Lung (tissue), 12 donors: ENCODE results near the gene ODAD4. TPM values are rescaled to one million over a fixed set of nuclear protein-coding genes. Genes with fewer than 3 reads are reported as not detected.

ENCODE experiments used
- ATAC-seq: fragments of 200-7000 bp; cut with Tn5 transposase; one replicate; pipeline ENCODE4 v1.9.1; 2020; ENCODE audit warnings: moderate number of reproducible peaks; ENCODE audit not compliant: insufficient read depth, low FRiP score
- DNase-seq, 3 donors: peaks; one replicate each; pipeline ENCODE4 v3.0.0-alpha.2; 2013 to 2017
- H3K27ac ChIP-seq, 2 donors: one replicate each; pipeline ENCODE4 v1.5.1; 2013; ENCODE audit warnings: mild to moderate bottlenecking in 2 of 2, moderate library complexity in 2 of 2, control low read depth in 1 of 2, inconsistent platforms in 1 of 2, low read depth in 1 of 2, low read length in 1 of 2
- H3K27me3 ChIP-seq, 3 donors: one replicate each; pipeline ENCODE4 v1.5.1; 2013; ENCODE audit warnings: low read length in 2 of 3; ENCODE audit not compliant: control insufficient read depth in 3 of 3, insufficient read depth in 3 of 3
- H3K36me3 ChIP-seq, 4 donors: one replicate each; pipeline ENCODE4 v1.5.1; 2013; ENCODE audit warnings: low read length in 4 of 4, mild to moderate bottlenecking in 1 of 4, moderate library complexity in 1 of 4; ENCODE audit not compliant: control insufficient read depth in 4 of 4, insufficient read depth in 4 of 4
- H3K4me1 ChIP-seq, 5 donors: one replicate each; pipeline ENCODE4 v1.5.1; 2013; ENCODE audit warnings: low read length in 5 of 5, mild to moderate bottlenecking in 2 of 5, moderate library complexity in 1 of 5; ENCODE audit not compliant: control insufficient read depth in 5 of 5, insufficient read depth in 5 of 5
- H3K4me3 ChIP-seq: one replicate; pipeline ENCODE4 v1.5.1; 2013; ENCODE audit warnings: mild to moderate bottlenecking, control low read depth, moderate library complexity
- H3K9ac ChIP-seq, 2 donors: one replicate each; pipeline ENCODE4 v1.5.1; 2013; ENCODE audit warnings: low read length in 2 of 2, control low read depth in 1 of 2; ENCODE audit not compliant: insufficient read depth in 1 of 2
- H3K9me3 ChIP-seq, 4 donors: one replicate each; pipeline ENCODE4 v1.5.1; 2013; ENCODE audit warnings: low read length in 3 of 4, mild to moderate bottlenecking in 1 of 4, moderate library complexity in 1 of 4; ENCODE audit not compliant: control insufficient read depth in 4 of 4, insufficient read depth in 3 of 4
- CTCF ChIP-seq: IDR thresholded peaks from 2 replicates; pipeline ENCODE4 v1.5.1; 2012; ENCODE audit warnings: mild to moderate bottlenecking; ENCODE audit errors: control extremely low read depth, extremely low read depth
- WGBS, 2 donors: extraction: QIAGEN DNeasy Blood & Tissue Kit; methylation state at CpG; one replicate each; pipeline ENCODE4 v1.1.7; 2013; 5-methylcytosine and 5-hydroxymethylcytosine counted together
- polyA plus RNA-seq, 2 donors: library from polyadenylated mRNA; stranded (reverse); fragments of 200-250 nt; gene quantifications; one replicate each; pipeline ENCODE4 v1.2.1, GENCODE V29; 2013
- total RNA-seq, 2 donors: library from RNA; depleted of rRNA in 1 of 2; stranded (reverse); fragments of >200 nt in 1 of 2; gene quantifications; one replicate each; pipeline ENCODE4 v1.2.1, GENCODE V29; 2014 to 2021
- donor health status: control.
- donor health status: control.
- donor health status: Bipolar disorder and iron deficiency.
- donor health status: healthy.
- donor health status: DM: yes; HTN: yes; CAD: no.

Gene ODAD4
- total and polyA plus RNA-seq, 4 donors, result 5.4 to 16.7 (median 9.2) TPM

GRCh38 chr17:41888332-41888965 lies 42.0 kb upstream of the ODAD4 start:
- H3K27me3 ChIP-seq, result no peaks in the 10 kb centered on the region
- no peak for DNase-seq
- ATAC-seq, result no peak

GRCh38 chr17:41891135-41892020 lies 39.0 kb upstream of the ODAD4 start:
- H3K36me3 ChIP-seq, result peaks cover 15 to 72% (median 25%) of the 10 kb centered on the region in 4 donors
- H3K27me3 ChIP-seq, result no peaks in the 10 kb centered on the region
- H3K4me3 ChIP-seq, result no peak overlapping the region
- no peaks in the 10 kb centered on the region for H3K9me3 ChIP-seq
- H3K4me1 ChIP-seq, result peaks cover 0 to 10% (median 0%) of the 10 kb centered on the region in 5 donors
- DNase-seq (no peak), ATAC-seq (no peak)
- H3K27ac ChIP-seq, result no peak overlapping the region
- TF ChIP-seq CTCF, result no peak
- no peak overlapping the region for H3K9ac ChIP-seq
- 92 to 96% methylated on average over 7 of the region's 7 CpGs for WGBS, 2 donors

More at GRCh38 chr17:41888332-41888965, 42.0 kb upstream of the ODAD4 start:
- no peak overlapping the region for H3K9ac ChIP-seq
- TF ChIP-seq CTCF, result no peak
- H3K4me3 ChIP-seq, result no peak overlapping the region
- 84 to 89% methylated on average over 6 of the region's 6 CpGs for WGBS, 2 donors
- H3K9me3 ChIP-seq, result no peaks in the 10 kb centered on the region
- H3K4me1 ChIP-seq, result no peaks in the 10 kb centered on the region
- H3K27ac ChIP-seq, result no peak overlapping the region
- peaks cover 27 to 70% (median 44%) of the 10 kb centered on the region in 4 donors for H3K36me3 ChIP-seq

- ATAC-seq (no peak), DNase-seq (no peak)
- Histone ChIP-seq H3K27ac (no peak overlapping the region), H3K4me1 (peaks cover 0 to 10% (median 0%) of the 10 kb centered on the region in 5 donors), H3K4me3 (no peak overlapping the region), H3K9ac (no peak overlapping the region), H3K27me3 (no peaks in the 10 kb centered on the region), H3K9me3 (no peaks in the 10 kb centered on the region), H3K36me3 (peaks cover 15 to 73% (median 30%) of the 10 kb centered on the region in 4 donors)
- WGBS, 2 donors, result 97% methylated on average over 4 of the region's 4 CpGs
- no peak for TF ChIP-seq CTCF
Observed at GRCh38 chr17:41892021-41892376, 38.4 kb upstream of the ODAD4 start.
